Fibroblast of lung (primary cell): ENCODE results near the gene LIN37.

Experiments used
- EZH2 ChIP-seq: IDR thresholded peaks from 2 replicates; pipeline ENCODE4 v1.5.1; 2012; ENCODE audit warnings: low read length, control low read depth, mild to moderate bottlenecking; ENCODE audit errors: missing control alignments
- TF ChIP-seq, protein P1 (sequence below), 2 donors: IDR thresholded peaks in 1 of 2; conservative IDR thresholded peaks in 1 of 2; 1 replicate in 1 of 2; 2 replicates in 1 of 2; pipeline ENCODE4 v1.5.1; 2011 to 2012; ENCODE audit warnings: low read length in 2 of 2, control low read depth in 1 of 2, inconsistent platforms in 1 of 2, low read depth in 1 of 2, mild to moderate bottlenecking in 1 of 2

DNA sequence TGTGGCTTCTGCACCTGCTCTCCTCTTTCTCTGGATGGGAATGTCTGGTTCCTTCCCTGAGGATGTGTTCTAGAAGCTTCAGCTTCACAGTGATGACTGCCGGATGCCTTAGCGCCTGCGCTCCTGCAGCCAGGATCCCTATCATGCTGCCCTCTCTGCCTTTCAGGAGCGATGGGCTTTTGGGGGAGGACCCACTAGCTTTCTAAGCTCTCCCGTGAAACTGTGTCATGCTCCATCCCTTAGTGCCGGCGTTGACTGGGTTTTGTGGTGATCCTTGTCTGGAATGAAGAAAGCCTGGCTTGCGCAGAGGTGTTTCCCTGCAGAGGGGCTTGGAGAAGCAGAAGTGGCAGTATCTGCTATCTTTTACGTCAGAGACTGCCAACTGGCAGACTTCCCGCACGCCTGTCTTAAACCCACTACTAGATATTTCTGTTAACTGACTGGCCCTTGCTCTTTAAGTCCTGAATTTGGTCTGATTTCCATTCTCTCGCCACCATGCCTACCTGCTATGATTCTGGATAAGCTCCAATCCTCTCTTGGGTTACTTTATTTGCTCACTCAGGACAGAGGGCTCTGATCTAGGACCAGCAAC is 34.4 kb upstream of the LIN37 start:
- TF ChIP-seq EZH2 = no peak
- TF ChIP-seq, protein P1, sequence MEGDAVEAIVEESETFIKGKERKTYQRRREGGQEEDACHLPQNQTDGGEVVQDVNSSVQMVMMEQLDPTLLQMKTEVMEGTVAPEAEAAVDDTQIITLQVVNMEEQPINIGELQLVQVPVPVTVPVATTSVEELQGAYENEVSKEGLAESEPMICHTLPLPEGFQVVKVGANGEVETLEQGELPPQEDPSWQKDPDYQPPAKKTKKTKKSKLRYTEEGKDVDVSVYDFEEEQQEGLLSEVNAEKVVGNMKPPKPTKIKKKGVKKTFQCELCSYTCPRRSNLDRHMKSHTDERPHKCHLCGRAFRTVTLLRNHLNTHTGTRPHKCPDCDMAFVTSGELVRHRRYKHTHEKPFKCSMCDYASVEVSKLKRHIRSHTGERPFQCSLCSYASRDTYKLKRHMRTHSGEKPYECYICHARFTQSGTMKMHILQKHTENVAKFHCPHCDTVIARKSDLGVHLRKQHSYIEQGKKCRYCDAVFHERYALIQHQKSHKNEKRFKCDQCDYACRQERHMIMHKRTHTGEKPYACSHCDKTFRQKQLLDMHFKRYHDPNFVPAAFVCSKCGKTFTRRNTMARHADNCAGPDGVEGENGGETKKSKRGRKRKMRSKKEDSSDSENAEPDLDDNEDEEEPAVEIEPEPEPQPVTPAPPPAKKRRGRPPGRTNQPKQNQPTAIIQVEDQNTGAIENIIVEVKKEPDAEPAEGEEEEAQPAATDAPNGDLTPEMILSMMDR (conservative IDR thresholded peaks at IDR 0.05 in 1 of 2, IDR thresholded peaks at IDR 0.05 in 1 of 2; ENCODE audit: low read depth in 1 of 2, low read length in 2 of 2) = no peak
